PC-3 (cell line): Measurements from ENCODE around the gene STX4. TPM values are rescaled to one million over a fixed set of nuclear protein-coding genes. Genes with fewer than 3 reads are reported as not detected.

Experiments
- ATAC-seq: fragments of 200-7000 bp; cut with Tn5 transposase; 2 replicates; pipeline ENCODE4 v1.9.1; 2020; ENCODE audit warnings: mild to moderate bottlenecking, moderate library complexity
- Bru-seq: library from RNA; stranded (reverse); fragments of 400-500 nt; gene quantifications from one replicate; lab custom pipeline; 2021; lab: Mats Ljungman, UMichigan
- BruChase-seq, 2 experiments: library from RNA; stranded (reverse); fragments of 400-500 nt; gene quantifications; one replicate each; lab custom pipeline; 2021; lab: Mats Ljungman, UMichigan
- BruUV-seq: library from RNA; stranded (reverse); fragments of 400-500 nt; replicated peaks from 2 replicates; lab custom pipeline; 2021; lab: Mats Ljungman, UMichigan
- CTCF ChIA-PET: fragments of 300-600 bp; sonication (Branson Sonifier 250); formaldehyde crosslinking; loops from one replicate; lab custom pipeline; 2022; ENCODE audit warnings: antibody characterized with exemption; lab: Charles Lee
- POLR2A ChIA-PET: fragments of 300-600 bp; sonication (Branson Sonifier 250); formaldehyde crosslinking; loops from one replicate; lab custom pipeline; 2022; ENCODE audit warnings: antibody characterized with exemption; ENCODE audit not compliant: unreplicated experiment; lab: Charles Lee
- DNase-seq: peaks from one replicate; pipeline ENCODE4 v3.0.0-alpha.2; 2015
- H2AFZ ChIP-seq: fragments of 300-600 bp; sonication (generic); 2 replicates; pipeline ENCODE4 v1.6.0; 2016; ENCODE audit warnings: antibody characterized with exemption, low read length
- H3F3A ChIP-seq: fragments of 300-600 bp; sonication (generic); one replicate; pipeline ENCODE4 v1.6.0; 2017; ENCODE audit warnings: antibody characterized with exemption, low read length, control low read depth, mild to moderate bottlenecking; ENCODE audit not compliant: unreplicated experiment
- H3K27ac ChIP-seq: fragments of 300-600 bp; sonication (generic); 2 replicates; pipeline ENCODE4 v1.5.1; 2016; ENCODE audit warnings: mild to moderate bottlenecking, low read length
- H3K27me3 ChIP-seq: fragments of 300-600 bp; sonication (generic); 2 replicates; pipeline ENCODE4 v1.6.1; 2016; ENCODE audit warnings: low read length, mixed read lengths
- H3K36me3 ChIP-seq: fragments of 300-600 bp; sonication (generic); 2 replicates; pipeline ENCODE4 v1.6.1; 2016; ENCODE audit warnings: low read depth, mixed run types, low read length, mixed read lengths
- H3K4me1 ChIP-seq: fragments of 300-600 bp; sonication (generic); 2 replicates; pipeline ENCODE4 v1.5.1; 2016; ENCODE audit warnings: low read length; ENCODE audit not compliant: insufficient read depth
- H3K4me2 ChIP-seq: fragments of 300-600 bp; sonication (generic); 2 replicates; pipeline ENCODE4 v1.6.0; 2016; ENCODE audit warnings: low read length
- H3K4me3 ChIP-seq: fragments of 300-600 bp; sonication (generic); 2 replicates; pipeline ENCODE4 v1.5.1; 2016; ENCODE audit warnings: mild to moderate bottlenecking, low read length, mixed read lengths
- H3K79me2 ChIP-seq: fragments of 300-600 bp; sonication (generic); 2 replicates; pipeline ENCODE4 v1.6.1; 2017; ENCODE audit warnings: low read length, mixed read lengths
- H3K9ac ChIP-seq: fragments of 300-600 bp; sonication (generic); 2 replicates; pipeline ENCODE4 v1.6.0; 2016; ENCODE audit warnings: mild to moderate bottlenecking, low read length
- H3K9me2 ChIP-seq: fragments of 300-600 bp; sonication (generic); replicated peaks from 2 replicates; pipeline ENCODE4 v1.6.1; 2016; ENCODE audit warnings: mixed run types, low read length, mixed read lengths
- H3K9me3 ChIP-seq: fragments of 300-600 bp; sonication (generic); 2 replicates; pipeline ENCODE4 v1.6.1; 2016; ENCODE audit warnings: low read length, mixed read lengths
- H4K20me1 ChIP-seq: fragments of 300-600 bp; sonication (generic); 2 replicates; pipeline ENCODE4 v1.6.1; 2016; ENCODE audit warnings: low read length, mixed read lengths
- EZH2 ChIP-seq: fragments of 300-600 bp; sonication (generic); IDR thresholded peaks from one replicate; pipeline ENCODE4 v1.6.1; 2017; ENCODE audit warnings: antibody characterized with exemption, mild to moderate bottlenecking, low read length; ENCODE audit not compliant: unreplicated experiment
- EZH2phosphoT487 ChIP-seq: fragments of 300-600 bp; sonication (generic); IDR thresholded peaks from 2 replicates; pipeline ENCODE4 v1.6.1; 2018; ENCODE audit warnings: mild to moderate bottlenecking, antibody characterized with exemption, low read length, borderline replicate concordance
- intact Hi-C: fragments of 100-400 bp; cut with micrococcal nuclease; formaldehyde crosslinking; loops from 2 replicates; pipeline ENCODE4 v1.9.0; 2023
- long read RNA-seq: library from polyadenylated mRNA; unstranded; transcript quantifications from one replicate; pipeline ENCODE4 v2.0.0, GENCODE V29; 2021; ENCODE audit not compliant: unreplicated experiment
- total RNA-seq: library from RNA; depleted of rRNA; stranded (reverse); fragments of >200 nt; gene quantifications from 2 replicates; pipeline ENCODE4 v1.2.3, GENCODE V29; 2014; rRNA removed
- TF ChIP-seq, protein P1 (sequence below): fragments of 300-600 bp; sonication (generic); conservative IDR thresholded peaks from 2 replicates; pipeline ENCODE4 v1.5.1; 2017; ENCODE audit warnings: antibody characterized with exemption, low read depth, mild to moderate bottlenecking, low read length

STX4 gene, protein sequence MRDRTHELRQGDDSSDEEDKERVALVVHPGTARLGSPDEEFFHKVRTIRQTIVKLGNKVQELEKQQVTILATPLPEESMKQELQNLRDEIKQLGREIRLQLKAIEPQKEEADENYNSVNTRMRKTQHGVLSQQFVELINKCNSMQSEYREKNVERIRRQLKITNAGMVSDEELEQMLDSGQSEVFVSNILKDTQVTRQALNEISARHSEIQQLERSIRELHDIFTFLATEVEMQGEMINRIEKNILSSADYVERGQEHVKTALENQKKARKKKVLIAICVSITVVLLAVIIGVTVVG
- total RNA-seq (27.4 and 36.1 TPM in 2 replicates), Bru-seq, nascent RNA (percentile 87 among the genes with signal in this experiment), BruChase-seq, experiment 1, labeled RNA remaining after a 6-hour chase (percentile 90 among the genes with signal in this experiment), BruChase-seq, experiment 2, labeled RNA remaining after a 2-hour chase (percentile 86 among the genes with signal in this experiment)
- long read RNA-seq, transcript STX4-217 (4 exons, 649 nt) = minor isoform, 8 of 94 reads
- long read RNA-seq, transcript STX4-201 (11 exons, 1,481 nt) = major isoform, 43 of 94 reads
- long read RNA-seq, partial matches to known transcripts = 10 of 94 reads
- long read RNA-seq, other reads (novel, unspliced or antisense) = 29 of 94 reads

- ChIA-PET POLR2A (no interaction called here), CTCF (no interaction called here)
- Histone ChIP-seq H3K4me2 (peak within 1 kb of the TSS; percentile 92), H3F3A (no peaks in the 10 kb centered on the region), H3K27ac (peak within 1 kb of the TSS; percentile 42), H3K27me3 (no peaks in the 10 kb centered on the region), H3K9me3 (no peaks in the 10 kb centered on the region), H2AFZ (peak within 1 kb of the TSS; percentile 98), H3K4me1 (peaks cover 11% of the 10 kb centered on the region; the same call in 1 of the 2 replicates), H3K9ac (peak within 1 kb of the TSS; percentile 85), H4K20me1 (no peaks in the 10 kb centered on the region; the same call in 1 of the 2 replicates), H3K79me2 (peaks cover 16% of the 10 kb centered on the region), H3K36me3 (no peaks in the 10 kb centered on the region), H3K4me3 (peak within 1 kb of the TSS; percentile 98), H3K9me2 (no peaks in the 10 kb centered on the region)
- peak; percentile 92 for DNase-seq
- no peak for TF ChIP-seq EZH2phosphoT487
- TF ChIP-seq, protein P1, sequence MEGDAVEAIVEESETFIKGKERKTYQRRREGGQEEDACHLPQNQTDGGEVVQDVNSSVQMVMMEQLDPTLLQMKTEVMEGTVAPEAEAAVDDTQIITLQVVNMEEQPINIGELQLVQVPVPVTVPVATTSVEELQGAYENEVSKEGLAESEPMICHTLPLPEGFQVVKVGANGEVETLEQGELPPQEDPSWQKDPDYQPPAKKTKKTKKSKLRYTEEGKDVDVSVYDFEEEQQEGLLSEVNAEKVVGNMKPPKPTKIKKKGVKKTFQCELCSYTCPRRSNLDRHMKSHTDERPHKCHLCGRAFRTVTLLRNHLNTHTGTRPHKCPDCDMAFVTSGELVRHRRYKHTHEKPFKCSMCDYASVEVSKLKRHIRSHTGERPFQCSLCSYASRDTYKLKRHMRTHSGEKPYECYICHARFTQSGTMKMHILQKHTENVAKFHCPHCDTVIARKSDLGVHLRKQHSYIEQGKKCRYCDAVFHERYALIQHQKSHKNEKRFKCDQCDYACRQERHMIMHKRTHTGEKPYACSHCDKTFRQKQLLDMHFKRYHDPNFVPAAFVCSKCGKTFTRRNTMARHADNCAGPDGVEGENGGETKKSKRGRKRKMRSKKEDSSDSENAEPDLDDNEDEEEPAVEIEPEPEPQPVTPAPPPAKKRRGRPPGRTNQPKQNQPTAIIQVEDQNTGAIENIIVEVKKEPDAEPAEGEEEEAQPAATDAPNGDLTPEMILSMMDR = no peak
- TF ChIP-seq EZH2 = no peak
- intact Hi-C loops = loop anchor here (2.0 to 5.0 kb wide), 2 partner anchors 36 to 40 kb away; no protein-coding TSS in a partner anchor
- ATAC-seq = peak; percentile 80
- TSS peak; percentile 81 for BruUV-seq
These were observed at the start of gene STX4 for GRCh38 chr16:31032736-31033708. Gene STX4, plus strand, starts transcription at chr16:31033558. Its CDS starts 248 bp downstream, at chr16:31033806.

DNA sequence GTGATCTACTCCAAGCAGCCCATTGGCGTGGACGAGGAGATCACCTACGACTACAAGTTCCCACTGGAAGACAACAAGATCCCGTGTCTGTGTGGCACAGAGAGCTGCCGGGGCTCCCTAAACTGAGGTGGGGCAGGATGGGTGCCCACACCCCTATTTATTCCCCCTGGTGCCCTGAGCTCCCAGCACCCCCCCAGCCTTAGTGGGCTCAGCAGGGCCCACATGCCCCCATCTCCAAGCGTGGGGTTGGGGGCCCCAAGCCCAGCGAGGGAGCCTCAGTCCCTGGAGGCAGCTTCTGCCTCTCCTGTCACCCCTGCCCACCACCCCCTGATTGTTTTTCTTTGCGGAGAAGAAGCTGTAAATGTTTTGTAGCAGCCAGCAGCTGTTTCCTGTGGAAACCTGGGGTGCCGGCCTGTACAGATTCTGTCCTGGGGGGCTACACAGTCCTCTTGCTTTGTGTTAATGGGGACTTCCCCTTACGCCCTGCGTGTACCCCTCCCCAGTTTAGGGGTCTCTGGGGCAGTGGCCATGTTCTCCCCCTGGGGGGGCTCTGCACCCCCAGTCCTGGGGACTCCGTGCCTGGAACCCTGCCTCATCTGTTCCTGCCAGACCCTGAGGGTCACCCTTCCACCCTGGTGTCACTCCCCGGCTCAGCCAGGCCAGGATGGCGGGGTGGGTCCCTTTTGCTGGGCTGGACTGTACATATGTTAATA lies 49.3 kb upstream of the STX4 start:
- Histone ChIP-seq H3K9ac (no peak overlapping the region), H4K20me1 (no peaks in the 10 kb centered on the region), H3K4me2 (no peak overlapping the region), H3K4me3 (no peak overlapping the region), H3K27ac (no peak overlapping the region), H3K27me3 (no peaks in the 10 kb centered on the region), H3K9me3 (no peaks in the 10 kb centered on the region), H3K4me1 (peaks cover 7% of the 10 kb centered on the region; the same call in 1 of the 2 replicates), H3K9me2 (no peaks in the 10 kb centered on the region), H2AFZ (no peak overlapping the region), H3F3A (no peaks in the 10 kb centered on the region), H3K36me3 (no peaks in the 10 kb centered on the region), H3K79me2 (no peaks in the 10 kb centered on the region)
- no peak for ATAC-seq
- ChIA-PET CTCF (interaction anchor here (0.6 to 1.8 kb wide), 5 partner anchors 33 to 158 kb away, joined by 3 to 11 read pairs (median 4); partner anchors contain the start of genes ZNF646 and ZNF668), POLR2A (no interaction called here)
- DNase-seq = no peak
- intact Hi-C loops = loop anchor here (2.0 to 5.0 kb wide), 2 partner anchors 111 to 458 kb away; partner anchors contain the start of genes VKORC1 and ZNF843
- TF ChIP-seq, protein P1 = no peak
- no peak for TF ChIP-seq EZH2
- TF ChIP-seq EZH2phosphoT487 = no peak
- no TSS peak for BruUV-seq
